Tracheal epithelial cell (primary cell): ENCODE measurements around the gene DEFB124. TPM values are rescaled to one million over a fixed set of nuclear protein-coding genes. Genes with fewer than 3 reads are reported as not detected.

ENCODE experiments used
- total RNA-seq: library from RNA; depleted of rRNA; stranded (reverse); fragments of >200 nt; gene quantifications from 2 replicates; pipeline ENCODE4 v1.2.1, GENCODE V29; 2014

Gene DEFB124
- not detected in 2 replicates for total RNA-seq

GRCh38 chr20:31474758-31475427 is at the start of gene DEFB124, which contains the start of gene REM1:
Gene DEFB124, minus strand, starts transcription at chr20:31475127. Its CDS starts 2,114 bp downstream, at chr20:31473013.
Gene REM1, plus strand, starts transcription at chr20:31475288. Its CDS starts 1,158 bp downstream, at chr20:31476446.

GRCh38 chr20:31514154-31515071 is 39.5 kb upstream of the DEFB124 start, which contains the start of gene HM13:
Gene HM13, plus strand, starts transcription at chr20:31514442. Its CDS starts 110 bp downstream, at chr20:31514552.

GRCh38 chr20:31440012-31440659 is 34.8 kb downstream of the DEFB124 start, which contains the start of gene DEFB123:
Gene DEFB123, plus strand, starts transcription at chr20:31440632. Its CDS starts 67 bp downstream, at chr20:31440699.

Other genes starting within 250 kb of the DEFB124 start
- gene DEFB115, start 217.5 kb downstream of the DEFB124 start, total RNA-seq, result not detected in 2 replicates
- not detected in 2 replicates for gene DEFB116, start 166.5 kb downstream of the DEFB124 start, total RNA-seq
- not detected in 2 replicates for gene DEFB118, start 106.5 kb downstream of the DEFB124 start, total RNA-seq
- gene DEFB119, start 84.5 kb downstream of the DEFB124 start, total RNA-seq, result not detected in 2 replicates
- gene DEFB121, start 68.9 kb downstream of the DEFB124 start, total RNA-seq, result not detected in 2 replicates
- not detected in 2 replicates for gene DEFB123, start 34.5 kb downstream of the DEFB124 start, total RNA-seq
- not detected in 2 replicates for gene REM1, start 161 bp upstream of the DEFB124 start, total RNA-seq
- 37.5 and 53.5 TPM in 2 replicates for gene HM13, start 39.3 kb upstream of the DEFB124 start, total RNA-seq
- gene ID1, start 130.2 kb upstream of the DEFB124 start, total RNA-seq, result 209 and 1,113 TPM in 2 replicates
- gene COX4I2, start 162.8 kb upstream of the DEFB124 start, total RNA-seq, result not detected in 2 replicates
- 116 and 129 TPM in 2 replicates for gene BCL2L1, start 247.7 kb upstream of the DEFB124 start, total RNA-seq